K562 (cell line): ENCODE measurements around the gene HSPB1. TPM values are rescaled to one million over a fixed set of nuclear protein-coding genes. Genes with fewer than 3 reads are reported as not detected.
A peak's percentile ranks its signal among the peaks of the same experiment; 100 is the strongest.

Source experiments
- ARID1B ChIP-seq: fragments of 450-650 bp; IDR thresholded peaks from 2 replicates; pipeline ENCODE4 v1.6.1; 2016; ENCODE audit warnings: antibody characterized with exemption, mild to moderate bottlenecking, inconsistent platforms
- BRD4 ChIP-seq: fragments of 200-600 bp; sonication (generic); IDR thresholded peaks from 2 replicates; pipeline ENCODE4 v1.6.1; 2017; ENCODE audit warnings: inconsistent platforms
- CHD1 ChIP-seq: fragments of 200-600 bp; sonication (generic); IDR thresholded peaks from one replicate; pipeline ENCODE4 v1.6.1; 2012; ENCODE audit warnings: mild to moderate bottlenecking, moderate library complexity, low read length, inconsistent platforms
- DACH1 ChIP-seq: fragments of 450-650 bp; IDR thresholded peaks from 2 replicates; pipeline ENCODE4 v1.6.1; 2018; ENCODE audit not compliant: partially characterized antibody
- DDX20 ChIP-seq: fragments of 450-650 bp; IDR thresholded peaks from 2 replicates; pipeline ENCODE4 v1.6.1; 2016; ENCODE audit warnings: missing genetic modification characterization, low read depth, mild to moderate bottlenecking, missing compliant biosample characterization, moderate library complexity
- E2F5 ChIP-seq: sonication (generic); formaldehyde crosslinking; IDR thresholded peaks from 2 replicates; pipeline ENCODE4 v1.8.0; 2022; ENCODE audit warnings: mild to moderate bottlenecking, missing genetic modification reagents
- EZH2 ChIP-seq: IDR thresholded peaks from 2 replicates; pipeline ENCODE4 v1.6.1; 2012; ENCODE audit warnings: low read depth, mild to moderate bottlenecking, inconsistent platforms, low read length, borderline replicate concordance
- FIP1L1 ChIP-seq: fragments of 200-400 bp; formaldehyde crosslinking; IDR thresholded peaks from 2 replicates; pipeline ENCODE4 v1.6.1; 2018; ENCODE audit warnings: mild to moderate bottlenecking, low read depth, low read length; ENCODE audit not compliant: poor library complexity, severe bottlenecking
- HMGXB4 ChIP-seq: sonication (generic); formaldehyde crosslinking; IDR thresholded peaks from 2 replicates; pipeline ENCODE4 v1.8.1; 2023; ENCODE audit warnings: mild to moderate bottlenecking, missing genetic modification reagents
- JUNB ChIP-seq: fragments of 450-650 bp; formaldehyde crosslinking; conservative IDR thresholded peaks from 2 replicates; pipeline ENCODE4 v1.4.0; 2020; ENCODE audit warnings: mild to moderate bottlenecking
- KLF10 ChIP-seq: fragments of 250-450 bp; sonication (Bioruptor Pico); IDR thresholded peaks from 2 replicates; pipeline ENCODE4 v1.6.1; 2021; ENCODE audit warnings: matching md5 sums
- MYBL2 ChIP-seq, 2 experiments: fragments of 450-650 bp in 1 of 2; sonication (generic) in 1 of 2; formaldehyde crosslinking in 1 of 2; IDR thresholded peaks; 2 replicates each; pipeline versions ENCODE4 v1.6.1 to v1.8.1; 2017 to 2022; ENCODE audit warnings: borderline replicate concordance in 1 of 2, inconsistent platforms in 1 of 2, low read depth in 1 of 2, mild to moderate bottlenecking in 1 of 2, missing genetic modification reagents in 1 of 2, moderate library complexity in 1 of 2
- NFXL1 ChIP-seq: fragments of 450-650 bp; formaldehyde crosslinking; IDR thresholded peaks from 2 replicates; pipeline ENCODE4 v1.4.0; 2021; ENCODE audit warnings: mild to moderate bottlenecking
- NRF1 ChIP-seq, 2 experiments: fragments of 450-650 bp; IDR thresholded peaks in 1 of 2; conservative IDR thresholded peaks in 1 of 2; 2 replicates each; pipeline ENCODE4 v1.6.1; 2014; ENCODE audit warnings: mild to moderate bottlenecking in 2 of 2
- POLR2AphosphoS5 ChIP-seq: IDR thresholded peaks from 2 replicates; pipeline ENCODE4 v1.6.1; 2011; ENCODE audit warnings: mild to moderate bottlenecking, low read depth, low read length, moderate library complexity; ENCODE audit not compliant: control insufficient read depth, insufficient read depth
- RBM15 ChIP-seq: fragments of 200-400 bp; formaldehyde crosslinking; IDR thresholded peaks from 2 replicates; pipeline ENCODE4 v1.6.1; 2018; ENCODE audit warnings: mild to moderate bottlenecking, low read length, moderate library complexity; ENCODE audit not compliant: insufficient read depth
- SLC30A9 ChIP-seq: fragments of 250-450 bp; sonication (Bioruptor Pico); IDR thresholded peaks from 2 replicates; pipeline ENCODE4 v1.8.0; 2022; ENCODE audit warnings: mild to moderate bottlenecking, moderate library complexity
- STAT6 ChIP-seq: sonication (generic); formaldehyde crosslinking; IDR thresholded peaks from 2 replicates; pipeline ENCODE4 v1.8.1; 2023; ENCODE audit warnings: mild to moderate bottlenecking, missing genetic modification reagents
- ZBTB17 ChIP-seq: fragments of 450-650 bp; formaldehyde crosslinking; IDR thresholded peaks from 2 replicates; pipeline ENCODE4 v1.4.0; 2020; ENCODE audit warnings: mild to moderate bottlenecking
- ZEB2 ChIP-seq: fragments of 450-650 bp; IDR thresholded peaks from 2 replicates; pipeline ENCODE4 v1.6.1; 2016
- ZNF316 ChIP-seq: fragments of 450-650 bp; IDR thresholded peaks from 2 replicates; pipeline ENCODE4 v1.6.1; 2016
- ZNF408 ChIP-seq: fragments of 250-450 bp; sonication (Bioruptor Pico); IDR thresholded peaks from 2 replicates; pipeline ENCODE4 v1.4.0; 2020; ENCODE audit warnings: low read depth, mild to moderate bottlenecking, moderate library complexity
- ZNF431 ChIP-seq: sonication (generic); formaldehyde crosslinking; IDR thresholded peaks from 2 replicates; pipeline ENCODE4 v1.8.0; 2022; ENCODE audit warnings: mild to moderate bottlenecking, missing genetic modification reagents
- polyA plus RNA-seq, 8 experiments: library from polyadenylated mRNA; depleted of rRNA in 4 of 8; stranded (reverse) in 5 of 8; unstranded in 3 of 8; fragments of >200 nt; fragmentation: Nextera tagmentation in 2 of 8; fragmentation: Illumina TruSeq in 1 of 8; extraction: Ambion mirVana in 2 of 8; extraction: Trizol in 1 of 8; gene quantifications; 2 replicates each; pipeline versions ENCODE4 v1.2.1 to v1.2.3, GENCODE V29; 2011 to 2014; ENCODE audit warnings: inconsistent platforms in 1 of 8, missing spikeins in 1 of 8
- total RNA-seq, 7 experiments: library from RNA; depleted of rRNA in 6 of 7; stranded (reverse); fragments of >200 nt in 6 of 7; fragmentation: Illumina TruSeq in 2 of 7; extraction: Trizol in 2 of 7; gene quantifications; 2 replicates each; pipeline versions ENCODE4 v1.2.1 to v1.2.3, GENCODE V29; 2011 to 2021; ENCODE audit warnings: low replicate concordance in 1 of 7

The HSPB1 gene
- total and polyA plus RNA-seq, 9 of the 15 experiments (the other 6 are each of a cell fraction or from before 2014, with no cell fraction given) = 27.1 to 522 (median 138) TPM

GRCh38 chr7:76281006-76281705 lies 21.3 kb upstream of the HSPB1 start (continued):
- TF ChIP-seq DACH1 (no peak), STAT6 (CRISPR knock-in tag) (no peak), EZH2 (no peak), HMGXB4 (no peak), NFXL1 (no peak), BRD4 (no peak), FIP1L1 (no peak), KLF10 (CRISPR knock-in tag) (no peak), E2F5 (CRISPR knock-in tag) (no peak), JUNB (no peak), ZNF431 (CRISPR knock-in tag) (no peak), NRF1 (conservative IDR thresholded peaks at IDR 0.05 in 1 of 2, IDR thresholded peaks at IDR 0.05 in 1 of 2) (no peak), ZNF408 (CRISPR knock-in tag) (no peak), ARID1B (peak; percentile 43), ZBTB17 (no peak), POLR2AphosphoS5 (no peak), ZEB2 (no peak), SLC30A9 (no peak), RBM15 (no peak), MYBL2 (IDR thresholded peaks at IDR 0.05; ENCODE audit: low read depth) (peak; percentile 36; the same call in 1 of the 2 replicates), MYBL2 (CRISPR knock-in tag; IDR thresholded peaks at IDR 0.05; ENCODE audit: borderline replicate concordance) (no peak), DDX20 (no peak), CHD1 (no peak), ZNF316 (peak; percentile 3; the same call in 1 of the 2 replicates)
